GM12878 (cell line): Measurements from ENCODE around the gene RPS3. TPM values are rescaled to one million over a fixed set of nuclear protein-coding genes. Genes with fewer than 3 reads are reported as not detected.

Experiments
- BCL3 ChIP-seq: IDR thresholded peaks from 2 replicates; pipeline ENCODE4 v1.6.1; 2011; ENCODE audit warnings: borderline replicate concordance, low read depth, mild to moderate bottlenecking, moderate library complexity, low read length; ENCODE audit not compliant: insufficient read depth, poor library complexity, severe bottlenecking
- E2F4 ChIP-seq: IDR thresholded peaks from 2 replicates; pipeline ENCODE4 v1.6.1; 2012; ENCODE audit warnings: low read depth, low read length, improper control_type of control experiment
- E4F1 ChIP-seq: fragments of 450-650 bp; IDR thresholded peaks from 2 replicates; pipeline ENCODE4 v1.6.1; 2018; ENCODE audit warnings: borderline replicate concordance, mild to moderate bottlenecking; ENCODE audit not compliant: partially characterized antibody
- IKZF2 ChIP-seq, 2 experiments: fragments of 450-650 bp; IDR thresholded peaks; 2 replicates each; pipeline ENCODE4 v1.6.1; 2017; ENCODE audit warnings: mild to moderate bottlenecking in 2 of 2, moderate library complexity in 2 of 2
- NR2F1 ChIP-seq: fragments of 450-650 bp; conservative IDR thresholded peaks from 2 replicates; pipeline ENCODE4 v1.6.1; 2017; ENCODE audit warnings: mild to moderate bottlenecking
- RAD51 ChIP-seq: fragments of 450-650 bp; IDR thresholded peaks from 2 replicates; pipeline ENCODE4 v1.6.1; 2016; ENCODE audit warnings: moderate library complexity, mild to moderate bottlenecking, inconsistent platforms
- RCOR1 ChIP-seq: conservative IDR thresholded peaks from 2 replicates; pipeline ENCODE4 v1.6.1; 2012; ENCODE audit warnings: low read depth, low read length, improper control_type of control experiment
- ZNF207 ChIP-seq: fragments of 450-650 bp; IDR thresholded peaks from 2 replicates; pipeline ENCODE4 v1.6.1; 2014; ENCODE audit warnings: antibody characterized with exemption, mild to moderate bottlenecking, borderline replicate concordance
- polyA plus RNA-seq, 11 experiments: library from polyadenylated mRNA; depleted of rRNA in 4 of 11; unstranded in 6 of 11; stranded (reverse) in 5 of 11; fragments of >200 nt; fragmentation: Nextera tagmentation in 4 of 11; fragmentation: Illumina TruSeq in 1 of 11; extraction: Ambion mirVana in 4 of 11; extraction: Trizol in 1 of 11; gene quantifications; 1 replicate in 1 of 11; 2 replicates in 10 of 11; pipeline versions ENCODE4 v1.2.1 to v1.2.3, GENCODE V29; 2011 to 2016; ENCODE audit warnings: inconsistent platforms in 2 of 11, missing spikeins in 2 of 11, low read depth in 1 of 11
- total RNA-seq, 4 experiments: library from RNA; depleted of rRNA in 3 of 4; stranded (reverse); fragments of >200 nt in 3 of 4; fragmentation: Illumina TruSeq in 1 of 4; extraction: Trizol in 1 of 4; gene quantifications; 2 replicates each; pipeline versions ENCODE4 v1.2.1 to v1.2.3, GENCODE V29; 2013 to 2021

RPS3 gene
- total and polyA plus RNA-seq, 10 of the 15 experiments (the other 5 are each of a cell fraction or from before 2014, with no cell fraction given) = 2,127 to 9,556 (median 4,327) TPM

- TF ChIP-seq IKZF2 (IDR thresholded peaks at IDR 0.05) (no peak), E2F4 (no peak), RCOR1 (no peak), RAD51 (no peak), NR2F1 (no peak), BCL3 (no peak), ZNF207 (no peak), E4F1 (no peak)
Observed at GRCh38 chr11:75431533-75432525, 32.5 kb downstream of the RPS3 start (continued).
